Measurements from ENCODE around the gene LRRC18. TPM values are rescaled to one million over a fixed set of nuclear protein-coding genes. Genes with fewer than 3 reads are reported as not detected.

The LRRC18 gene
- total RNA-seq (not detected in 2 replicates), polyA plus RNA-seq (not detected in 2 replicates), polyA minus RNA-seq (not detected in 2 replicates), Bru-seq, nascent RNA (not detected), BruChase-seq, experiment 1, labeled RNA remaining after a 6-hour chase (not detected), BruChase-seq, experiment 2, labeled RNA remaining after a 2-hour chase (not detected)
- not detected in 2 replicates for polyA plus RNA-seq (2011; cell fraction: cytosol; rRNA removed)
- not detected in 2 replicates for polyA plus RNA-seq (2011; cell fraction: nucleus; rRNA removed)
- polyA plus RNA-seq (2012): not detected in 2 replicates
- not detected for polyA minus RNA-seq (2011; cell fraction: cytosol; rRNA and poly(A)+ RNA removed)
- polyA minus RNA-seq (2011; cell fraction: nucleus; rRNA and poly(A)+ RNA removed): not detected in 2 replicates
- long read RNA-seq: 0 reads

DNA sequence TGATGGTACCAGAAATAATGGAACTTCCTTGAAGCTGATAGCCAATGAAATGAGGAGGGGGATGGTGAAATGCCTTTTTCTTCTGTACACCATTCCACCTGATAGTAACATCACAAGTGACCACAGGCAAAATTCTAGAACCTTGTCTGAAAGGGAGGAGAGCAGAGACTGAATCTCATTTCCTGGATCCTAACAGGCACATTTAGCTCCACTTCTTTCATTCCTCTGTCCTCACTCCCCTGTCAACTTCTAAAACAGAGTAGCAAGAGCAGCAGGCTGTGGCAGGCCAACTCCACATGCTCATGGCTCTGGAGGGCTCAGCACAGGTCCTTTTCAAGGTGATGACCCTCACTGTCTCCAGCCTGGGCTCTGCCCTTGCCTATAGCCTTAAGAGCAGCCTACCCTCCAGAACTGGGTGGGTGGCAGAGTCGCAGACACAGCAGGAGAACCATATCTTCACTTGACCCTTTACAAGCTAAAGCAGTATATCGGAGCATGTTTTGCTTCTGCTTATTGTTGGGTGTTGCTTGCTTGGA, at the start of gene LRRC18:
Gene LRRC18, minus strand, starts transcription at position 51 of the 536 bp plus-strand sequence. CDS start 25,685 bp downstream, outside the sequence.
- no peak for DNase-seq (ENCODE audit: low read depth, low spot score)
- H3K4me3 ChIP-seq (replicated peaks in 1 of 3; ENCODE audit: insufficient read depth in 1 of 3, low read depth in 1 of 3, low read length in 3 of 3): no peak within 1 kb of the TSS
- H3K4me1 ChIP-seq (ENCODE audit: control insufficient read depth, extremely low read depth, insufficient read depth, low read length): no peaks in the 10 kb centered on the region
- peaks cover 0 to 5% of the 10 kb centered on the region in 2 experiments for H3K27me3 ChIP-seq (ENCODE audit: control insufficient read depth in 2 of 2, insufficient read depth in 2 of 2, low read length in 2 of 2)
- dilution Hi-C loops (cut with MboI; ENCODE audit: extremely low pct_ligation_motif_present, low sequenced_read_pairs) (no loop called here), intact Hi-C loops (cut with micrococcal nuclease) (loop anchor here (10.0 kb wide), 1 partner anchor 575 kb away; no protein-coding TSS in a partner anchor)
- H3K9me3 ChIP-seq (replicated peaks; ENCODE audit: control insufficient read depth, insufficient read depth, low read length): no peaks in the 10 kb centered on the region
- no peak within 1 kb of the TSS for H3K4me2 ChIP-seq (ENCODE audit: insufficient read depth, low read length)
- H3K79me2 ChIP-seq (ENCODE audit: control insufficient read depth, insufficient read depth, low read length): no peaks in the 10 kb centered on the region
- no peaks in the 10 kb centered on the region for H4K20me1 ChIP-seq (replicated peaks; ENCODE audit: control insufficient read depth, extremely low read depth, insufficient read depth, low read length)
- no peak within 1 kb of the TSS for H2AFZ ChIP-seq (ENCODE audit: low read depth, low read length)
- H3K36me3 ChIP-seq (ENCODE audit: control insufficient read depth in 2 of 2, extremely low read depth in 1 of 2, insufficient read depth in 2 of 2, low read length in 2 of 2): no peaks in the 10 kb centered on the region
- no TSS peak for BruUV-seq (replicated peaks)
- POLR2A ChIA-PET: no interaction called here
- no peaks in the 10 kb centered on the region for H3K9me1 ChIP-seq (replicated peaks; ENCODE audit: control insufficient read depth, extremely low read depth, insufficient read depth, low read length)
- TF ChIP-seq JUN (IDR thresholded peaks at IDR 0.05; ENCODE audit: borderline replicate concordance, insufficient read depth, insufficient read length, low read depth) (no peak), FOS (IDR thresholded peaks at IDR 0.05; ENCODE audit: borderline replicate concordance, insufficient read depth, low read length) (no peak), POLR2A (IDR thresholded peaks at IDR 0.05; ENCODE audit: low read depth, low read length) (no peak), POLR2AphosphoS5 (IDR thresholded peaks at IDR 0.05; ENCODE audit: insufficient read depth, low read depth, low read length) (no peak), GATA2 (IDR thresholded peaks at IDR 0.05; ENCODE audit: insufficient read depth, insufficient read length, low read depth, low read length) (no peak), MYC (IDR thresholded peaks at IDR 0.05; ENCODE audit: low read depth, low read length) (no peak), EZH2 (IDR thresholded peaks at IDR 0.05; ENCODE audit: borderline replicate concordance, low read depth, low read length, severe bottlenecking) (no peak)
- TF ChIP-seq, protein P1, sequence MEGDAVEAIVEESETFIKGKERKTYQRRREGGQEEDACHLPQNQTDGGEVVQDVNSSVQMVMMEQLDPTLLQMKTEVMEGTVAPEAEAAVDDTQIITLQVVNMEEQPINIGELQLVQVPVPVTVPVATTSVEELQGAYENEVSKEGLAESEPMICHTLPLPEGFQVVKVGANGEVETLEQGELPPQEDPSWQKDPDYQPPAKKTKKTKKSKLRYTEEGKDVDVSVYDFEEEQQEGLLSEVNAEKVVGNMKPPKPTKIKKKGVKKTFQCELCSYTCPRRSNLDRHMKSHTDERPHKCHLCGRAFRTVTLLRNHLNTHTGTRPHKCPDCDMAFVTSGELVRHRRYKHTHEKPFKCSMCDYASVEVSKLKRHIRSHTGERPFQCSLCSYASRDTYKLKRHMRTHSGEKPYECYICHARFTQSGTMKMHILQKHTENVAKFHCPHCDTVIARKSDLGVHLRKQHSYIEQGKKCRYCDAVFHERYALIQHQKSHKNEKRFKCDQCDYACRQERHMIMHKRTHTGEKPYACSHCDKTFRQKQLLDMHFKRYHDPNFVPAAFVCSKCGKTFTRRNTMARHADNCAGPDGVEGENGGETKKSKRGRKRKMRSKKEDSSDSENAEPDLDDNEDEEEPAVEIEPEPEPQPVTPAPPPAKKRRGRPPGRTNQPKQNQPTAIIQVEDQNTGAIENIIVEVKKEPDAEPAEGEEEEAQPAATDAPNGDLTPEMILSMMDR (IDR thresholded peaks at IDR 0.05; ENCODE audit: extremely low read depth in 1 of 2, insufficient read depth in 1 of 2, low read depth in 1 of 2, low read length in 2 of 2): no peak
- TF ChIP-seq, protein P2, sequence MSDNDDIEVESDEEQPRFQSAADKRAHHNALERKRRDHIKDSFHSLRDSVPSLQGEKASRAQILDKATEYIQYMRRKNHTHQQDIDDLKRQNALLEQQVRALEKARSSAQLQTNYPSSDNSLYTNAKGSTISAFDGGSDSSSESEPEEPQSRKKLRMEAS (IDR thresholded peaks at IDR 0.05; ENCODE audit: insufficient read depth, insufficient read length): no peak
- FAIRE-seq: no peak
- CTCF ChIA-PET: no interaction called here
- H3K9ac ChIP-seq (replicated peaks; ENCODE audit: extremely low read depth, insufficient read depth, low read length): no peak within 1 kb of the TSS
- no peak within 1 kb of the TSS for H3K27ac ChIP-seq (ENCODE audit: insufficient read depth, low read depth, low read length)
